GM10847 (cell line): ENCODE results near the gene DMBT1.

ENCODE experiments used
- POLR2A ChIP-seq: IDR thresholded peaks from 2 replicates; pipeline ENCODE4 v1.6.1; 2011; ENCODE audit not compliant: insufficient read length; ENCODE audit errors: extremely low read depth

Gene DMBT1

DNA sequence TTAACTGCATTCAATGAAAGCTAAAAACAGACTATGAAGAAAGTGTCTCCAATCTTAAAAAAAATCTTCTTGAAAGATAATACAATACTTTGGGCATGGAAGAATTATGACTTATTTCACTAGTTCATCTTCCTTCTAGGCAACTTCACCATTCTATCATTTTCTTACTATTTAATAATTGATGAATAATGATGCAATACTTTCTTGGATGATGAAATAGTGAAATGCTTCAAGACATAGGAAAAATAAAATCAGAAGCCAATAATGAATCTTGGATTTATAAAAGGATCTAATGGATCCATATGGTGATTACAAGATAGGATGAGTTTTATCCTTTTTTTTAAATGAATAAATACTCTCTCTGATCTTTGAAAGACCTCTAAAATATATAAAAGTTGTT, 4.4 kb downstream of the DMBT1 start:
- TF ChIP-seq POLR2A, result no peak

DNA sequence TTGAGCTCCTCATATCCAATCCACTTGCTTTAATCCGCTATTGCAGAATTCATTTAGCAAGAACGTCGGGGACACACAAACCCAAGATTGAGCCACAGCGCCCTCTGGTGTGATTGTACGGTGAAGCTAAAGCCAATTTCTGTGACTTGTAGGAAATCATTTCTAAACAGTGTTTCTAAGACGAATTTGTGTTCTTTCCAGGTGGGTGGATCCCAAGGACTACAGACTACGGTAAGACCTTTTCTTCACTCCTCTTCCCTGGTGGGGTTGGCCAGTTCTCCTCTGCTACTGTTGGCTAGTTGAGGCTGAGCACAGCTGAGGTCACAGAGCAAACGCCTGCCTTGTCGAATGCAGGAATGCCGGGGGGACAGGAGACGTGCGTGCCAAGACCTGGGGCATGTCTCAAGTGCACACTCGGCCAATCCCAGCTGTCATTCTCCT, 5.2 kb downstream of the DMBT1 start:
- no peak for TF ChIP-seq POLR2A

DNA sequence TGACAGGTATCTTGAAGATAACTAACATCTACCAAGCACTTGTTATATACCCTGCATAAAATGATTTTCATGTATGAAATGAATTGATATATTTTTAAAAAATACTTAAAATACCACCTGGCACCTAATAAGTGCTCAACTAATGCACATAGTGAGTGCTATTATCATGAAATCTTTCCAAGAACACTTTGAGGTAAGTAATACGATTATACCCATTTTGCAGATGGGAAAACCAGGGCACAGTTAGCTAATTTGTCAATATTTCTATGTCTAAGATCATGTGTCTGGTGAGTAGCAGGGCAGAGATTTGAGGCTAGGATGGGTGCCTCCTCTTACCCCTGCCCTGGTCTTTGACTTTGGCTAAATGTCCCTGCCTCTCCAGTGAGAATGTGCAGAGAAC, 6.1 kb downstream of the DMBT1 start:
- no peak for TF ChIP-seq POLR2A

DNA sequence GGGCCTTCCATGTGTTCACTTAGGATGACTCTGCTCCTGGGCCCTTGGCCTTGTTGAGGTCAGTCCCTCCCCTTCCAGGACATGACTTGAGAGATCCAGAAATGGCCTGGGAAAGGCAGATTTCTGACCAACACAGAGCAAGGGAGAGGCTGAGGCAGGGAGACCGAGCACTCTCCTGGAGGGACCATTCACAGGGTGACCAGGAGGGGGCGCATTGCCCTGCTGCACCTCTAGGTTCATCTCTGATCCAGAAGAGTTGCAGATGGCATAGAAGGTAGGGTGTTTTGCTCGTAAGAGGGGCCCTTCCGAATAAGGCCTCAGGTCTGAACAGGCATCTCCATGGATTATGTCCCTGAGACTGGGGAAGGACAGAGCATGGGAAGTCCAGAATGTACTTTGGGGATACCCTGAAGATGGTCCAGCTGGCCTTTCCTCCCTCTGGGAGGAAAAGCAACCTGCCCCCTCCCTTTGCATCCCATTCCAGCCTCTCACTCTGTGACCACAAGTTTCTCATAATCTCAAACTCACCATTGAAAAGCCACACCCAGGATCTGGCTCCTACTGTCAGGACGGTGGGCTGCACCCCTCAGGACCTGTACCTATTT, 6.6 kb downstream of the DMBT1 start:
- TF ChIP-seq POLR2A, result no peak

DNA sequence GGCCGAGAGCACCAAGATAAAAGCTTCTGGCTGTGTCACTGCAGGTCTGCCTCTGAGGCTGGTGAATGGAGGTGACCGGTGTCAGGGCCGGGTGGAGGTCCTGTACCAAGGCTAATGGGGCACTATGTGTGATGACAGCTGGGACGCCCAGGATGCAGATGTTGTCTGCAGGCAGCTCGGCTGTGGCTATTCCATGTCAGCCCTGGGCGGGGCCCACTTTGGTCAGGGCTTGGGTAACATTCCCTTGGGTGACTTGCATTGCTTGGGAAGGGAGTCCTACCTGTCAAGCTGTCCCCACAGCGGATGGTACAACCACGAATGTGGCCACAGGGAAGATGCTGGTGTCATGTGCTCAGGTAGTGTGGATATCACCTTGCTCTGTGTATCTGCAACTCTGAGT, 8.0 kb downstream of the DMBT1 start:
- TF ChIP-seq POLR2A, result no peak

DNA sequence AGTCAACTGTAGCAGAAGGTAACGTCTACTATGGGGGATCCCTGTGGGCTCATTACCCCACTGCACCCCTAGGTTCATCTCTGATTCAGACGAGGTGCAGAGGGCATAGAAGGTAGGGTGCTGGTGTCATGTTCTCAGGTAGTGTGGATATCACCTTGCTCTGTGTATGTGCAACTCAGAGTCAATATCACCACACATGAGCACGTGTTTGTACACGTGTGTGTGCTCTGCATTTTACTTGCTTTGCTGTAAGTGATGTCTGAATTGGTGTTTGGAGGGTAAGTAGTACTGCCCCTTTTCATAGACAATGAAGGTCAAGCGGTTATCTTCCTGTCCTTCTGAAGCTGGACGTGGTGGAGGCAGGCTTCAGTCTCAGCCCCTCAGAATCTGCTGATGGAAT, 10.4 kb downstream of the DMBT1 start:
- no peak for TF ChIP-seq POLR2A

DNA sequence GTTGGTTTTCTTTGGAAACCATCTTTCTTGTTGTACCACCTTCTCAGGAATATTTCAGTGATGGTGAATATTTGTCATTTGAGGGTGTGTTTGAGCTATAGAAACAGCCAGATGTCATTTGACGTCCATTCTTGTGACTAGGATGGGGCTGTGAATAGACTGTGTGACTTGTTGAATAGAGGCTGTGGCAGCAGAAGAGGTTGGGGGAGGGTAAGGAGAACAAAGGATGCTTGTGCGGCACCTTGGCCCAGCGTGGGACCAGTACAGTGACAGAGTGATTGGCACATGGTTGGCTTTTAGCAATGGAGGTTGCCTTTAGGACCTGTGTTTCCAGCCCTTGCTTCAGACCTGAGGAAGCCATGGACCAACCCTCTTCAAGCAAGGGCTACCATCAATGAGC, 11.3 kb downstream of the DMBT1 start:
- no peak for TF ChIP-seq POLR2A

DNA sequence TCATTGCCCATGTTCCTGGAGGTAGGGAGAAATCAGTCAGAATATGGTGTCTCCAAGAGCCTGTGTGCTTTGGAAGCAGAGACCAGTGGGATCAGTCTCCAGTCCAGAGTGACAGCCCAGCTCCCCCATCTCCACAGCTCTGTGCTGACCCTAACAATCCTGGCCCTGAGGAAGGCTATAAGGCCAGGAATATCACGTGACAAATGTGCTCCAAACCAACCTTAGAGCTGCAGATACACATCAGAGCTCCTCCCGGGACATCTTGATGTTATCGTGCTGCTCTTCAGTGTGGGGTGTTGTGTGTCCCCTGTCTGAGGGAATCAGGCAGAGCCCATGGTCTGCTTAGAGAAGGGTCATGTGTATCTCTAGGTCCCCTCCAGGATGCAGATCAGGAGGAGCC, 15.2 kb downstream of the DMBT1 start:
- TF ChIP-seq POLR2A, result no peak

DNA sequence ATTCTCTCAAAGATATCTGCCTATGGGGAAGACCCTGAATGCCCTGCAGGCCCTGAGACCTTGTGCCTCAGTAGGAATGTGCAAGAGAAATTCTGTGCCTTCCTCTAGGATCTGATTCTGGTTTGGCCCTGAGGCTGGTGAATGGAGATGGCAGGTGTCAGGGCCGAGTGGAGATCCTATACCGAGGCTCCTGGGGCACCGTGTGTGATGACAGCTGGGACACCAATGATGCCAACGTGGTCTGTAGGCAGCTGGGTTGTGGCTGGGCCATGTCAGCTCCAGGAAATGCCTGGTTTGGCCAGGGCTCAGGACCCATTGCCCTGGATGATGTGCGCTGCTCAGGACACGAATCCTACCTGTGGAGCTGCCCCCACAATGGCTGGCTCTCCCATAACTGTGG, 15.7 kb downstream of the DMBT1 start:
- TF ChIP-seq POLR2A, result no peak

DNA sequence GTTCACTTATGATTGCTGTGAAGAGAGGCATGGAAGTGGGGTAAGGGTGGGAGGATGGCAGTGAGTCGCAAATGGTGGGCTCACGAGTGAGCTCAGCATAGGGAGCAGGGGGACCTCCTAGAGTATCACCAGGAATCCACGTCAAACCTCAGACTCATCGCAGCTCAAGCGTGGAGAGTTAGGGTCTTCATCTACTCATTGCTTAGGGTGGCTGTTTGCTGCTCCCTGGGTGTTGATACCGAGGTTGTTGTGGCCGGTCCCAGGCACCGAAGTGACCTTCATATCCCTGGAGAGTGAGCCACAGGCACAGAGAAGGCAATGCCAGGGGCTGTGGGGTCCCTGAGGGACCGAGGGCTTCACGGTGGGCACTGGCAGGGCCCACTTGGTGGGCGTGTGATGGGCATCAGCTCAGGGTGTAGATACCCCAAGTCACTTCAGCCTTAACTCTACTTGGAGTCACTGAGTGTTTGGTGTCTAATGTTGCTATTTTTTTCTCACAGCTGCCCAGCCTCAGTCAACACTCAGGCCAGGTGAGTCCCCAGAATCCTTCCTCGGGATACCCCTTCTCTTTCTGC, 16.8 kb downstream of the DMBT1 start:
- TF ChIP-seq POLR2A, result no peak

DNA sequence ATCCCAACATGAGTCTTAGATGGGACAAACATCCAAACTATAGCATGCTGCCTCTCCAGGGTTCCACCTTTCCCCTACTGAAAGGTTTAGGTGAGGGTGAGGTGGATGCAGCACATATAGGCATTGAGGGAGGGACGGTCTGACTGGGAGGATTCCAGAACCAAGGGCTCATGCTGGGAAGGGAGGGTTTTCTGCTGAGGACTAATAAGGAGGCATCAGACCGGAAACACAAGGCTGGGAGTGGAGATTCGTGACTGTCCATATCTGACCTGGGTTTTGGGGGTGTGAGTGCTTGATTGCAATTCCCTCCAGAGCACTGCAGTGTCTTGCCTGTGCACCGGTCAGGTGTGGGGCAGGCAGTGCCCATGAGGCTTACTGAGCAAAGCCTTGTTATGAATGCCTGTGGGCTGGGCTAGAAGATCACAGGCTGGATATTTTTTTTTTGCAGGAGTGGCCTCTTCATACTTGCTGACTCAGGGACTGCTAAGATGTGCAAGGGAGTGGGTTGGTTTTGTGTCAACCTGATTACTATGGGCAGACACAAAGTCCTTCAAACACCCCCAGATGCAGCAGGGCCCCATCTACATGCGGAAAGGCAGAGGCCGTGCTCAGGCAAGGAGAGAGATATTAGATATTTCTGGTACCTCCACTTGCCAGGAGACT, 26.7 kb downstream of the DMBT1 start:
- TF ChIP-seq POLR2A, result no peak

DNA sequence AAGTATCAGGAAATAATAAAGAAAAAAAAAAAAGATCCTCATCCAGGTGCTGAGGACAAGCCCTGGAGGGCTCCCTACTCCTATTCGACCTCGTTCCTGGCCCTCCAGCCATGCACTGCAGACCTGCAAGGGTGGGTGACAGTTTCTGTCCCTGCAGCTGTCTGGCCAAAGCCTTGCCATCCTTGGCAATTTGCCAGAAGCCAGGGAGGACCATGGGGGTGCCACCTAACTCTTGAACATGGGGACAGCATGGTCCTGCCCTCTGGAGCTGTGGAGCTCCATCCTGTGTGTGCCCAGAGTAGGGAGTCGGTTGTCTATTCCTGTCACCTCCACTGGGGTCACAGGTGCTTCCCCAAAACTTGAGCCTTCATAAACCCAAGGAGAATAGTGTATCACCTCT, 27.8 kb downstream of the DMBT1 start:
- TF ChIP-seq POLR2A, result no peak

DNA sequence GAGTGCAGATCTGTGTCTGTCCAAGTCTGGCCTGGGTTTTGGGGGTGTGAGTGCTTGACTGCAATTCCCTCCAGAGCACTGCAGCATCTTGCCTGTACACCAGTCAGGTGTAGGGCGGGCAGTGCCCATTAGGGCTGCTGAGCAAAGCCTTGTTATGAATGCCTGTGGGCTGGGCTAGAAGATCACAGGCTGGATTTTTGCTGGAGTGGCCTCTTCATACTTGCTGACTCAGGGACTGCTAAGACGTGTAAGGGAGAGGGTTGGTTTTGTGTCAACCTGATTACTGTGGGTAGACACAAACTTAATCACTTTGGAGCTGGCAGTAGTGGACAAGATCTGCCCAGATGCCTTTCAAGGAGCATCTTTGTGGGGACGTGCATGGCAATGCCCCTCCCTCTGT, 29.6 kb downstream of the DMBT1 start:
- TF ChIP-seq POLR2A, result no peak

DNA sequence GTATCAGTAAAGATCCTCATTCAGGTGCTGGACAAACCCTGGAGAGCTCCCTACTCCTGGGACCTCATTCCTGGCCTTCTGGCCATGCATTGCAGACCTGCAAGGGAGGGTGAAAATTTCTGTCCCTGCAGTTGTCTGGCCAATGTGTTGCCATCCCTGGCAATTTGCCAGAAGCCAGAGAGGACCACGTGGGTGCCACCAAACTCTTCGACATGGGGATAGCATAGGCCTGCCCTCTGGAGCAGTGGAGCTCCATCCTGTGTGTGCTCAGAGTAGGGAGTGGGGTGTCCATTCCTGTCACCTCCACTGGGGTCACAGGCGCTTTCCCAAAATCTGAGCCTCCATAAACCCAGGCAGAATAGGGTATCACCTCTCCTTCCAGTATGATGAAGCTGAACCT, 31.2 kb downstream of the DMBT1 start:
- no peak for TF ChIP-seq POLR2A

DNA sequence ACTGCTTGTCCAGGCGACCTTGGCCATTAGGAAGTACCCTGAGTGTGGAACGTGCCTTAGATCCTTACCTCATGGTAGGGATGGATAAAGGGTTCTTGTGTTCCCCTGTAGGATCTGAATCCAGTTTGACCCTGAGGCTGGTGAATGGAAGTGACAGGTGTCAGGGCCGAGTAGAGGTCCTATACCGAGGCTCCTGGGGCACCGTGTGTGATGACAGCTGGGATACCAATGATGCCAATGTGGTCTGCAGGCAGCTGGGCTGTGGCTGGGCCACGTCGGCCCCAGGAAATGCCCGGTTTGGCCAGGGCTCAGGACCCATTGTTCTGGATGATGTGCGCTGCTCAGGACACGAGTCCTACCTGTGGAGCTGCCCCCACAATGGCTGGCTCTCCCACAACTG, 31.6 kb downstream of the DMBT1 start:
- TF ChIP-seq POLR2A, result no peak

DNA sequence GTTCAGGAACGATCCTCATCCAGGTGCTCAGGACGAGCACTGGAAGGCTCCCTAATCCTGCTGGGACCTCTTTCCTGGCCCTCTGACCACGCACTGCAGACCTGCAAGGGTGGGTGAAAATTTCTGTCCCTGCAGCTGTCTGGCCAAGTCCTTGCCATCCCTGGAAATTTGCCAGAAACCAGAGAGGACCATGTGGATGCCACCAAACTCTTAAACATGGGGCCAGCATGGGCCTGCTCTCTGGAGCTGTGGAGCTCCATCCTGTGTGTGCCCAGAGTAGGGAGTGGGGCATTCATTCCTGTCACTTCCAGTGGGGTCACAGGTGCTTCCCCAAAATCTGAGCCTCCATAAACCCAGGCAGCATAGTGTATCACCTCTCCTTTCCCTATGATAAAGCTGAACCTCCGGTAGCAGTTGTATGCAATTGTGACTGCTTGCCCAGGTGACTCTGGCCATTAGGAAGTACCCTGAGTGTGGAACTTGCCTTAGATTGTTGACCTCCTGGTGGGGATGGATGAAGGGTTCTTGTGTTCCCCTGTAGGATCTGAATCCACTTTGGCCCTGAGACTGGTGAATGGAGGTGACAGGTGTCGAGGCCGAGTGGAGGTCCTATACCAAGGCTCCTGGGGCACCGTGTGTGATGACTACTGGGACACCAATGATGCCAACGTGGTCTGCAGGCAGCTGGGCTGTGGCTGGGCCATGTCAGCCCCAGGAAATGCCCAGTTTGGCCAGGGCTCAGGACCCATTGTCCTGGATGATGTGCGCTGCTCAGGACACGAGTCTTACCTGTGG, 57.1 kb downstream of the DMBT1 start:
- no peak for TF ChIP-seq POLR2A
